K562 treated with DMSO at 1 percent for 48 hours (cell line): ENCODE data around the gene PRKCI. TPM values are rescaled to one million over a fixed set of nuclear protein-coding genes. Genes with fewer than 3 reads are reported as not detected.

ENCODE experiments used
- total RNA-seq: library from RNA; unstranded; fragments of 300-600 nt; gene quantifications from 2 replicates; pipeline ENCODE4 v1.2.3, GENCODE V29; 2022; ENCODE audit warnings: low replicate concordance; ENCODE audit errors: extremely low read depth

PRKCI gene
- total RNA-seq = not detected in 2 replicates

GRCh38 chr3:170221924-170222646, at the start of gene PRKCI:
PRKCI (plus strand) TSS chr3:170222424; CDS start chr3:170222670, 246 bp downstream.

GRCh38 chr3:170180908-170181885, 41.0 kb upstream of the PRKCI start, which contains the start of gene PHC3:
PHC3 (minus strand) TSS chr3:170181733; CDS start chr3:170181715, 18 bp downstream.

Other genes with a start within 250 kb of the PRKCI start
- not detected in 2 replicates for gene GPR160, start 184.4 kb upstream of the PRKCI start, total RNA-seq
- gene PHC3, start 40.7 kb upstream of the PRKCI start, total RNA-seq = not detected in 2 replicates
- not detected in 2 replicates for gene SKIL, start 135.3 kb downstream of the PRKCI start, total RNA-seq
- not detected in 2 replicates for gene CLDN11, start 196.4 kb downstream of the PRKCI start, total RNA-seq